ENCODE measurements around the gene MED1. TPM values are rescaled to one million over a fixed set of nuclear protein-coding genes. Genes with fewer than 3 reads are reported as not detected.

The MED1 gene
- total and polyA plus RNA-seq, 9 of the 15 experiments (the other 6 are each of a cell fraction or from before 2014, with no cell fraction given), result 14.0 to 59.8 (median 46.7) TPM

DNA sequence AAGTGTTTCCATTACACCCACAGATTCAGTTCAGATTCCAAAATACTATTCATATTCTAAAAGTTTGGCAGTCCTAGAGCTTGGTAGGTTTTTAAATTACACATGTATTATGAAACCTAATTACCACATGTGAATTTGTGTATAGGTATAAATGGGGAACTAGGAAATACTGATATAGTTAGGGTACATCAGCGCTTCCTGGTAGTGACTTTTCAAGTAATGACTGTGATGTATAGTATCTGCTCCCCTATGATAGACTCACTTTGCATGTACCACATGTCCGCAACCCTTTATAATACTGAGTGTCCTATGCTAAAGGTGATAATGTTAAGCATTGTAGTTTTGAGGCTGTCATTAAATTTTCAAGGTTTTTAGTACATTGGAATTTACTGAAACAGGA, 33.1 kb upstream of the MED1 start:
- H3K9me3 ChIP-seq (replicated peaks; ENCODE audit: control insufficient read depth, insufficient read depth, low read depth, low read length), result no peaks in the 10 kb centered on the region
- peaks cover 0 to 3% of the 10 kb centered on the region in 2 experiments; a peak in 3 of 5 replicates for H3K4me1 ChIP-seq (replicated peaks in 1 of 2; ENCODE audit: control insufficient read depth in 2 of 2, insufficient read depth in 2 of 2, low read length in 2 of 2)
- TF ChIP-seq ERF (CRISPR knock-in tag; IDR thresholded peaks at IDR 0.05) (no peak), NCOA1 (IDR thresholded peaks at IDR 0.05; ENCODE audit: low read depth) (no peak), RBM22 (IDR thresholded peaks at IDR 0.05; ENCODE audit: low read depth, low read length, poor library complexity, severe bottlenecking) (no peak), MTF1 (CRISPR knock-in tag; IDR thresholded peaks at IDR 0.05; ENCODE audit: borderline replicate concordance) (no peak), FOXK2 (conservative IDR thresholded peaks at IDR 0.05 in 1 of 2, IDR thresholded peaks at IDR 0.05 in 1 of 2; ENCODE audit: low read depth in 2 of 2) (no peak), NFATC3 (IDR thresholded peaks at IDR 0.05) (no peak), THRAP3 (IDR thresholded peaks at IDR 0.05; ENCODE audit: borderline replicate concordance) (no peak), ELF2 (CRISPR knock-in tag; IDR thresholded peaks at IDR 0.05) (no peak), ZNF324 (CRISPR knock-in tag; IDR thresholded peaks at IDR 0.05) (no peak), XRCC5 (IDR thresholded peaks at IDR 0.05; ENCODE audit: low read depth, low read length) (no peak), WHSC1 (IDR thresholded peaks at IDR 0.05; ENCODE audit: low read length) (no peak)
- TF ChIP-seq, protein P1, sequence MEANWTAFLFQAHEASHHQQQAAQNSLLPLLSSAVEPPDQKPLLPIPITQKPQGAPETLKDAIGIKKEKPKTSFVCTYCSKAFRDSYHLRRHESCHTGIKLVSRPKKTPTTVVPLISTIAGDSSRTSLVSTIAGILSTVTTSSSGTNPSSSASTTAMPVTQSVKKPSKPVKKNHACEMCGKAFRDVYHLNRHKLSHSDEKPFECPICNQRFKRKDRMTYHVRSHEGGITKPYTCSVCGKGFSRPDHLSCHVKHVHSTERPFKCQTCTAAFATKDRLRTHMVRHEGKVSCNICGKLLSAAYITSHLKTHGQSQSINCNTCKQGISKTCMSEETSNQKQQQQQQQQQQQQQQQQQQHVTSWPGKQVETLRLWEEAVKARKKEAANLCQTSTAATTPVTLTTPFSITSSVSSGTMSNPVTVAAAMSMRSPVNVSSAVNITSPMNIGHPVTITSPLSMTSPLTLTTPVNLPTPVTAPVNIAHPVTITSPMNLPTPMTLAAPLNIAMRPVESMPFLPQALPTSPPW (CRISPR knock-in tag; IDR thresholded peaks at IDR 0.05), result no peak
- TF ChIP-seq, protein P2, sequence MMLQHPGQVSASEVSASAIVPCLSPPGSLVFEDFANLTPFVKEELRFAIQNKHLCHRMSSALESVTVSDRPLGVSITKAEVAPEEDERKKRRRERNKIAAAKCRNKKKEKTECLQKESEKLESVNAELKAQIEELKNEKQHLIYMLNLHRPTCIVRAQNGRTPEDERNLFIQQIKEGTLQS (IDR thresholded peaks at IDR 0.05), result no peak
- TF ChIP-seq, protein P2 (CRISPR knock-in tag; conservative IDR thresholded peaks at IDR 0.05), result no peak
- TF ChIP-seq, protein P3, sequence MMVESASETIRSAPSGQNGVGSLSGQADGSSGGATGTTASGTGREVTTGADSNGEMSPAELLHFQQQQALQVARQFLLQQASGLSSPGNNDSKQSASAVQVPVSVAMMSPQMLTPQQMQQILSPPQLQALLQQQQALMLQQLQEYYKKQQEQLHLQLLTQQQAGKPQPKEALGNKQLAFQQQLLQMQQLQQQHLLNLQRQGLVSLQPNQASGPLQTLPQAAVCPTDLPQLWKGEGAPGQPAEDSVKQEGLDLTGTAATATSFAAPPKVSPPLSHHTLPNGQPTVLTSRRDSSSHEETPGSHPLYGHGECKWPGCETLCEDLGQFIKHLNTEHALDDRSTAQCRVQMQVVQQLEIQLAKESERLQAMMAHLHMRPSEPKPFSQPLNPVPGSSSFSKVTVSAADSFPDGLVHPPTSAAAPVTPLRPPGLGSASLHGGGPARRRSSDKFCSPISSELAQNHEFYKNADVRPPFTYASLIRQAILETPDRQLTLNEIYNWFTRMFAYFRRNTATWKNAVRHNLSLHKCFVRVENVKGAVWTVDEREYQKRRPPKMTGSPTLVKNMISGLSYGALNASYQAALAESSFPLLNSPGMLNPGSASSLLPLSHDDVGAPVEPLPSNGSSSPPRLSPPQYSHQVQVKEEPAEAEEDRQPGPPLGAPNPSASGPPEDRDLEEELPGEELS (CRISPR knock-in tag; IDR thresholded peaks at IDR 0.05; ENCODE audit: borderline replicate concordance), result no peak
- TF ChIP-seq, protein P4, sequence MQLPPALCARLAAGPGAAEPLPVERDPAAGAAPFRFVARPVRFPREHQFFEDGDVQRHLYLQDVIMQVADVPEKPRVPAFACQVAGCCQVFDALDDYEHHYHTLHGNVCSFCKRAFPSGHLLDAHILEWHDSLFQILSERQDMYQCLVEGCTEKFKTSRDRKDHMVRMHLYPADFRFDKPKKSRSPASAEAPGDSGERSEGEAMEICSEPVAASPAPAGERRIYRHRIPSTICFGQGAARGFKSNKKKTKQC (CRISPR knock-in tag; IDR thresholded peaks at IDR 0.05), result no peak
- TF ChIP-seq, protein P5, sequence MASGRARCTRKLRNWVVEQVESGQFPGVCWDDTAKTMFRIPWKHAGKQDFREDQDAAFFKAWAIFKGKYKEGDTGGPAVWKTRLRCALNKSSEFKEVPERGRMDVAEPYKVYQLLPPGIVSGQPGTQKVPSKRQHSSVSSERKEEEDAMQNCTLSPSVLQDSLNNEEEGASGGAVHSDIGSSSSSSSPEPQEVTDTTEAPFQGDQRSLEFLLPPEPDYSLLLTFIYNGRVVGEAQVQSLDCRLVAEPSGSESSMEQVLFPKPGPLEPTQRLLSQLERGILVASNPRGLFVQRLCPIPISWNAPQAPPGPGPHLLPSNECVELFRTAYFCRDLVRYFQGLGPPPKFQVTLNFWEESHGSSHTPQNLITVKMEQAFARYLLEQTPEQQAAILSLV (tag; IDR thresholded peaks at IDR 0.05), result no peak
- CTCF ChIA-PET (ENCODE audit: low intra/inter-chr PET ratio), result no interaction called here
- no peak overlapping the region for H3K9ac ChIP-seq (ENCODE audit: insufficient read depth in 1 of 2, low read depth in 2 of 2, low read length in 2 of 2)
- no peak for DNase-seq (ENCODE audit: extremely low read depth in 1 of 4, low spot score in 3 of 4)
- no TSS peak for BruUV-seq (replicated peaks)
- peaks cover 63% of the 10 kb centered on the region for H3K36me3 ChIP-seq (ENCODE audit: control insufficient read depth, insufficient read depth, low read length)
- no peaks in the 10 kb centered on the region for H3K27me3 ChIP-seq (ENCODE audit: control insufficient read depth in 2 of 2, insufficient read depth in 2 of 2, low read length in 2 of 2)
- ATAC-seq, result no peak
- no peak overlapping the region for H3K4me2 ChIP-seq (ENCODE audit: insufficient read depth, low read length)
- H4K20me1 ChIP-seq (replicated peaks; ENCODE audit: control insufficient read depth, insufficient read depth, low read length), result no peaks in the 10 kb centered on the region
- no peak overlapping the region for H3K4me3 ChIP-seq
- no peaks in the 10 kb centered on the region for H3K9me1 ChIP-seq (ENCODE audit: control insufficient read depth, insufficient read depth, low read length)
- FAIRE-seq, result no peak
- H3K27ac ChIP-seq (ENCODE audit: extremely low read depth, low read depth, low read length), result no peak overlapping the region
- H2AFZ ChIP-seq (ENCODE audit: low read depth, low read length), result no peak overlapping the region
- 100% methylated on average over 2 of the region's 2 CpGs for WGBS (ENCODE audit: insufficient coverage, low coverage, missing lambda C conversion rate)
- in situ Hi-C loops (cut with MboI) (no loop called here), intact Hi-C loops (cut with micrococcal nuclease) (no loop called here)
- peaks cover 38% of the 10 kb centered on the region for H3K79me2 ChIP-seq (ENCODE audit: control insufficient read depth, insufficient read depth, low read length)
- POLR2A ChIA-PET, result interaction anchor here (2.9 kb wide), 1 partner anchor 22 kb away, joined by 17 read pairs; the partner anchor contains the start of gene CDK12

Data from K562 (cell line).